H1 (cell line): ENCODE measurements around the gene SLC27A4. TPM values are rescaled to one million over a fixed set of nuclear protein-coding genes. Genes with fewer than 3 reads are reported as not detected.
A peak's percentile ranks its signal among the peaks of the same experiment; 100 is the strongest.

ENCODE experiments used
- CTCF ChIA-PET: fragments of 300-600 bp; sonication (Branson Sonifier 250); formaldehyde crosslinking; loops from one replicate; lab custom pipeline; 2021; ENCODE audit not compliant: partially characterized antibody; lab: Charles Lee
- POLR2A ChIA-PET: fragments of 300-600 bp; sonication (Branson Sonifier 250); formaldehyde crosslinking; loops from one replicate; lab custom pipeline; 2021; ENCODE audit warnings: inconsistent platforms; ENCODE audit not compliant: partially characterized antibody; lab: Charles Lee
- DNase-seq, 2 experiments: peaks; one replicate each; pipeline versions ENCODE4 v3.0.0 to v3.0.0-alpha.2; 2010 to 2022; ENCODE audit warnings: low spot score in 2 of 2, low read depth in 1 of 2, mixed read lengths in 1 of 2
- FAIRE-seq: peaks from 2 replicates; lab custom pipeline; 2011; peaks lifted over from hg19 to GRCh38; lab: Jason Lieb, UNC
- H2AFZ ChIP-seq: 2 replicates; pipeline ENCODE4 v1.8.1; 2012; ENCODE audit warnings: low read length, inconsistent platforms
- H2AK5ac ChIP-seq: 2 replicates; pipeline ENCODE4 v1.6.1; 2013; ENCODE audit warnings: low read depth, low read length
- H2BK120ac ChIP-seq: replicated peaks from 2 replicates; pipeline ENCODE3; 2013; ENCODE audit warnings: low read depth, low read length, inconsistent platforms
- H2BK12ac ChIP-seq: 2 replicates; pipeline ENCODE4 v1.6.1; 2013; ENCODE audit warnings: low read depth, low read length
- H2BK15ac ChIP-seq: 2 replicates; pipeline ENCODE4 v1.6.1; 2013; ENCODE audit warnings: low read length
- H2BK20ac ChIP-seq: 2 replicates; pipeline ENCODE4 v1.6.1; 2013; ENCODE audit warnings: low read length
- H2BK5ac ChIP-seq: 2 replicates; pipeline ENCODE4 v1.6.1; 2013; ENCODE audit warnings: low read depth, low read length
- H3K14ac ChIP-seq: 2 replicates; pipeline ENCODE4 v1.6.1; 2013; ENCODE audit warnings: inconsistent platforms; ENCODE audit not compliant: insufficient read length
- H3K18ac ChIP-seq: 2 replicates; pipeline ENCODE4 v1.6.1; 2013; ENCODE audit warnings: low read length; ENCODE audit errors: extremely low read depth
- H3K23ac ChIP-seq: 2 replicates; pipeline ENCODE4 v1.6.1; 2013; ENCODE audit warnings: inconsistent platforms; ENCODE audit not compliant: insufficient read length
- H3K23me2 ChIP-seq: 2 replicates; pipeline ENCODE4 v1.6.1; 2013; ENCODE audit warnings: low read depth, low read length
- H3K27ac ChIP-seq: 2 replicates; pipeline ENCODE4 v1.6.1; 2011; ENCODE audit warnings: low read depth, low read length, inconsistent platforms
- H3K27me3 ChIP-seq, 4 experiments: replicated peaks in 1 of 4; 1 replicate in 1 of 4; 2 replicates in 3 of 4; pipeline versions ENCODE4 v1.6.1 to v1.8.1; 2011 to 2013; ENCODE audit warnings: low read length in 3 of 4, mild to moderate bottlenecking in 3 of 4, inconsistent platforms in 2 of 4, mixed read lengths in 2 of 4, moderate library complexity in 1 of 4; ENCODE audit not compliant: control insufficient read depth in 3 of 4, insufficient read depth in 3 of 4; ENCODE audit errors: extremely low read depth in 1 of 4
- H3K36me3 ChIP-seq, 4 experiments: 2 replicates each; pipeline versions ENCODE4 v1.6.1 to v1.8.1; 2011 to 2013; ENCODE audit warnings: mild to moderate bottlenecking in 4 of 4, low read length in 3 of 4, moderate library complexity in 2 of 4, control low read depth in 1 of 4, inconsistent platforms in 1 of 4; ENCODE audit not compliant: insufficient read depth in 4 of 4, control insufficient read depth in 2 of 4
- H3K4ac ChIP-seq: replicated peaks from 2 replicates; pipeline ENCODE3; 2013; ENCODE audit warnings: low read length, low read depth, mixed read lengths, inconsistent platforms; ENCODE audit not compliant: insufficient read length
- H3K4me1 ChIP-seq, 4 experiments: replicated peaks in 1 of 4; 1 replicate in 1 of 4; 2 replicates in 3 of 4; pipeline versions ENCODE4 v1.6.1 to v1.8.1; 2011 to 2013; ENCODE audit warnings: low read length in 3 of 4, inconsistent platforms in 2 of 4, mixed read lengths in 1 of 4; ENCODE audit not compliant: insufficient read depth in 4 of 4, control insufficient read depth in 3 of 4
- H3K4me2 ChIP-seq, 2 experiments: 2 replicates each; pipeline versions ENCODE4 v1.6.1 to v1.8.1; 2011 to 2013; ENCODE audit warnings: low read depth in 2 of 2, low read length in 2 of 2, control low read depth in 1 of 2, inconsistent platforms in 1 of 2, mild to moderate bottlenecking in 1 of 2; ENCODE audit not compliant: insufficient read depth in 1 of 2
- H3K4me3 ChIP-seq, 4 experiments: fragments of 200-600, 300-600 bp in 1 of 4; sonication (generic), shearing (Covaris generic), sonication (Bioruptor Twin) in 1 of 4; 2 replicates each; pipeline versions ENCODE4 v1.5.1 to v1.8.1; 2011 to 2016; ENCODE audit warnings: low read length in 4 of 4, low read depth in 3 of 4, control low read depth in 2 of 4, inconsistent platforms in 2 of 4, mild to moderate bottlenecking in 2 of 4, mixed read lengths in 1 of 4, moderate library complexity in 1 of 4; ENCODE audit not compliant: insufficient read depth in 2 of 4; ENCODE audit errors: extremely low read depth in 1 of 4
- H3K56ac ChIP-seq: replicated peaks from 2 replicates; pipeline ENCODE3; 2013; ENCODE audit warnings: low read depth, mild to moderate bottlenecking, mixed read lengths, low read length, inconsistent platforms; ENCODE audit not compliant: insufficient read length
- H3K79me1 ChIP-seq: 2 replicates; pipeline ENCODE4 v1.6.1; 2013; ENCODE audit warnings: low read depth, low read length, control low read depth
- H3K79me2 ChIP-seq, 2 experiments: 2 replicates each; pipeline versions ENCODE4 v1.6.1 to v1.8.1; 2012 to 2013; ENCODE audit warnings: low read length in 2 of 2, mild to moderate bottlenecking in 2 of 2, inconsistent platforms in 1 of 2; ENCODE audit not compliant: insufficient read depth in 2 of 2, control insufficient read depth in 1 of 2
- H3K9ac ChIP-seq, 4 experiments: replicated peaks in 1 of 4; 1 replicate in 1 of 4; 2 replicates in 3 of 4; pipeline versions ENCODE4 v1.6.1 to v1.8.1; 2011 to 2013; ENCODE audit warnings: low read depth in 3 of 4, low read length in 3 of 4, control low read depth in 2 of 4, mild to moderate bottlenecking in 2 of 4, moderate library complexity in 2 of 4, inconsistent platforms in 1 of 4; ENCODE audit errors: extremely low read depth in 1 of 4
- H3K9me3 ChIP-seq, 2 experiments: 2 replicates each; pipeline versions ENCODE4 v1.6.1 to v1.8.1; 2012 to 2013; ENCODE audit warnings: mild to moderate bottlenecking in 2 of 2, moderate library complexity in 2 of 2, control low read depth in 1 of 2, inconsistent platforms in 1 of 2, low read depth in 1 of 2, low read length in 1 of 2, mixed read lengths in 1 of 2; ENCODE audit not compliant: insufficient read depth in 2 of 2
- H4K20me1 ChIP-seq, 2 experiments: replicated peaks in 1 of 2; 2 replicates each; pipeline versions ENCODE3 to v1.8.1; 2011 to 2013; ENCODE audit warnings: inconsistent platforms in 2 of 2, low read length in 2 of 2, mild to moderate bottlenecking in 1 of 2; ENCODE audit not compliant: insufficient read depth in 2 of 2, control insufficient read depth in 1 of 2
- H4K5ac ChIP-seq: 2 replicates; pipeline ENCODE4 v1.6.1; 2013; ENCODE audit warnings: low read length, low read depth, mixed read lengths, inconsistent platforms; ENCODE audit not compliant: insufficient read length
- H4K8ac ChIP-seq: 2 replicates; pipeline ENCODE4 v1.8.0; 2013; ENCODE audit warnings: mild to moderate bottlenecking, moderate library complexity, low read length, inconsistent platforms; ENCODE audit not compliant: insufficient read depth; ENCODE audit errors: extremely low read depth
- H4K91ac ChIP-seq: replicated peaks from 2 replicates; pipeline ENCODE3; 2013; ENCODE audit warnings: low read length, mixed read lengths, inconsistent platforms; ENCODE audit not compliant: insufficient read length
- ASH2L ChIP-seq: fragments of 200-600, 300-600 bp; sonication (generic); IDR thresholded peaks from one replicate; pipeline ENCODE4 v1.7.1; 2017; ENCODE audit warnings: low read length
- CBX8 ChIP-seq: fragments of 300-800, 300-1000 bp; sonication (generic); IDR thresholded peaks from 2 replicates; pipeline ENCODE4 v1.7.1; 2016; ENCODE audit warnings: low read depth, low read length, borderline replicate concordance
- CREB1 ChIP-seq: IDR thresholded peaks from 2 replicates; pipeline ENCODE4 v1.6.1; 2012; ENCODE audit warnings: inconsistent platforms
- EZH2 ChIP-seq: fragments of 200-600 bp; sonication (generic); IDR thresholded peaks from 2 replicates; pipeline ENCODE4 v1.7.1; 2012; ENCODE audit warnings: low read depth, mild to moderate bottlenecking, moderate library complexity, low read length, inconsistent platforms; ENCODE audit not compliant: severe bottlenecking
- KDM4A ChIP-seq: IDR thresholded peaks from one replicate; pipeline ENCODE4 v1.7.1; 2012; ENCODE audit warnings: low read depth, mild to moderate bottlenecking, moderate library complexity, low read length, inconsistent platforms; ENCODE audit not compliant: severe bottlenecking
- NRF1 ChIP-seq: IDR thresholded peaks from 2 replicates; pipeline ENCODE4 v1.6.1; 2011; ENCODE audit warnings: mild to moderate bottlenecking, low read depth, low read length, improper control_type of control experiment
- RNF2 ChIP-seq: fragments of 200-900, 300-1000 bp; sonication (generic); IDR thresholded peaks from 2 replicates; pipeline ENCODE4 v1.7.1; 2016; ENCODE audit warnings: borderline replicate concordance, low read depth, mild to moderate bottlenecking, antibody characterized with exemption, low read length; ENCODE audit not compliant: poor library complexity, severe bottlenecking; ENCODE audit errors: missing control alignments
- SUZ12 ChIP-seq: fragments of 200-600 bp; sonication (generic); IDR thresholded peaks from 2 replicates; pipeline ENCODE4 v1.6.1; 2012; ENCODE audit warnings: mild to moderate bottlenecking, inconsistent platforms, low read length, moderate library complexity, mixed read lengths
- WGBS, 2 experiments: shearing (Covaris generic) in 1 of 2; methylation state at CpG; one replicate each; pipeline versions ENCODE4 v1.1.6 to v1.1.7; 2013 to 2015; ENCODE audit warnings: low lambda C conversion rate in 2 of 2, mixed read lengths in 2 of 2, inconsistent platforms in 1 of 2, low coverage in 1 of 2, missing lambda C conversion rate in 1 of 2; ENCODE audit not compliant: insufficient replicate concordance in 2 of 2, insufficient coverage in 1 of 2, insufficient read length in 1 of 2; ENCODE audit errors: extremely low coverage in 1 of 2, missing lambda C conversion rate in 1 of 2; 5-methylcytosine and 5-hydroxymethylcytosine counted together
- polyA plus RNA-seq, 7 experiments: library from polyadenylated mRNA; depleted of rRNA in 3 of 7; stranded (reverse) in 5 of 7; unstranded in 2 of 7; fragments of >200 nt in 5 of 7; fragments of 200-250 nt in 2 of 7; gene quantifications; 1 replicate in 5 of 7; 2 replicates in 1 of 7; 4 replicates in 1 of 7; pipeline versions ENCODE4 v1.2.1 to v1.2.3, GENCODE V29; 2011 to 2013; ENCODE audit warnings: missing spikeins in 2 of 7, mixed read lengths in 2 of 7
- total RNA-seq: library from RNA; stranded (reverse); fragmentation: NEBNext Ultra II Directional; extraction: Animal tissue kit (Norgen Biotek cat#: 25700); gene quantifications from 2 replicates; pipeline ENCODE4 v1.2.1, GENCODE V29; 2021
- TF ChIP-seq, protein P1 (sequence below): IDR thresholded peaks from 2 replicates; pipeline ENCODE4 v1.6.1; 2011; ENCODE audit warnings: low read length, improper control_type of control experiment

Gene SLC27A4
- total and polyA plus RNA-seq, 2 of the 8 experiments (the other 6 are each of a cell fraction or from before 2014, with no cell fraction given), result 14.9 to 20.5 TPM

DNA sequence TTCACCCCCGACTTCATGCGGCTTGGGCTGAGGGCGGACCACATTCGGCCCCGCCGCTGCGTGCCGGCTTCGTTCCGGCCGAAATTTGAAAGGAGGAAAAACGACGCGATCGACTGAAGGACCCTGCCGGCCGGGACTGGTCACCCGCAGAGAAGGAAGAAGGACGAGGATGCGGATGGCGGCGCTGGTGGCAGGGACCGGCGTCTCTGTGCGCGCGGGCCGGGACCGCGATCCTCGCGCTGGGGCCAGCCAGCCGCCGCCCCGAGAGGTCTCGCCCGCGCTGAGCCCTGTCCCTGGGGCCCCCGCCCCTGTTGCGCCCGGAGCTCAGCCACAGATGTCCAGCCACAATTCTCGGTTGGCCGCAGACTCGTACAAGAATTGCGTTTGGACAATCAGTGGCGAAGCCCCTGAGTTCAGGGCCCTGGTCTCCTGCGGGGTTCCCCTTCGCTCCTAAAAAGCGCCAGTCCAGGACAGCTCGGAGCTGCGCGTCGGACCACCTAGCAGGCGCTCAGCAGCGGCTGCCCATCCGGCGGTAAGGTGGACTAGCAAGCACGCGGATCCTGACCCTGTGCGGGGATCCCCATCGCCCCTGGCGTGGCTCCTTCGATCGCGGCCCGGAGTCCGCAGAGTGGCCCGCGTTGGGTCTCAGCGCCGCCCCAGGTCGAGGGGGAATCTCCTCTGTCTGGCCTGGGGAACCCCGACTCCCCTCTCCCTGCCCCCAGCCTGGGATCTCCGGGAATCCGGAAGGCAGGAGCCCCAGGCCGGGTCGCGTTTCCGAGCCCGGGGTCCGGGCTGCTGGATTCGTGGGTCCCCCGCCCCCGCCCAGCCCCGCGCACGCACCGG lies 52.2 kb downstream of the SLC27A4 start:
- Histone ChIP-seq H3K14ac (no peak overlapping the region), H3K56ac (peak overlapping the region; percentile 13), H3K9me3 (no peaks in the 10 kb centered on the region), H2AK5ac (0 out of 2 replicates have a peak overlapping the region, but pooled peaks have one; percentile 24), H3K23ac (no peak overlapping the region), H3K36me3 (peaks cover 0 to 21% (median 9%) of the 10 kb centered on the region in 4 experiments; a peak in 6 of 8 replicates), H4K91ac (no peak overlapping the region), H3K79me1 (no peaks in the 10 kb centered on the region), H2BK20ac (no peak overlapping the region), H3K79me2 (no peaks in the 10 kb centered on the region), H3K4ac (no peak overlapping the region), H4K8ac (peak overlapping the region; percentile 28; the same call in 1 of the 2 replicates), H4K20me1 (peaks cover 22 to 48% of the 10 kb centered on the region in 2 experiments), H3K27ac (no peak overlapping the region), H3K27me3 (peaks cover 83 to 100% (median 97%) of the 10 kb centered on the region in 4 experiments), H2AFZ (no peak overlapping the region), H3K18ac (peak overlapping the region; percentile 48; the same call in 1 of the 2 replicates), H2BK5ac (no peak overlapping the region), H3K9ac (peak overlapping the region in 1 of 4 experiments; percentile 24; a peak in 1 of 7 replicates), H2BK15ac (no peak overlapping the region), H2BK12ac (no peak overlapping the region), H3K4me3 (peak overlapping the region; percentile 8 to 54 (median 40); a peak in 7 of 8 replicates), H2BK120ac (no peak overlapping the region), H3K4me1 (peaks cover 9 to 49% (median 43%) of the 10 kb centered on the region in 4 experiments), H3K4me2 (peak overlapping the region; percentile 76 to 85), H3K23me2 (peaks cover 4% of the 10 kb centered on the region), H4K5ac (no peak overlapping the region)
- no peak for FAIRE-seq
- DNase-seq, result peak in 1 of 2 experiments; percentile 76
- 5% methylated on average over 51 of the region's 88 CpGs; no CpG with 5 or more reads in 1 of the 2 experiments for WGBS, 2 experiments
- CTCF ChIA-PET, result interaction anchor here (0.9 to 21.9 kb wide), 9 partner anchors 8 to 51 kb away, joined by 3 to 323 read pairs (median 6); partner anchors contain the start of gene URM1
- POLR2A ChIA-PET, result interaction anchor here (1.4 to 13.1 kb wide), 5 partner anchors 9 to 30 kb away, joined by 4 to 92 read pairs (median 11); partner anchors contain the start of gene URM1
- TF ChIP-seq NRF1 (no peak), CBX8 (peak; percentile 63; the same call in 1 of the 2 replicates), RNF2 (peak; percentile 63), KDM4A (peak; percentile 57), EZH2 (peak; percentile 99), SUZ12 (peak; percentile 93), CREB1 (no peak), ASH2L (peak; percentile 30)
- TF ChIP-seq, protein P1, sequence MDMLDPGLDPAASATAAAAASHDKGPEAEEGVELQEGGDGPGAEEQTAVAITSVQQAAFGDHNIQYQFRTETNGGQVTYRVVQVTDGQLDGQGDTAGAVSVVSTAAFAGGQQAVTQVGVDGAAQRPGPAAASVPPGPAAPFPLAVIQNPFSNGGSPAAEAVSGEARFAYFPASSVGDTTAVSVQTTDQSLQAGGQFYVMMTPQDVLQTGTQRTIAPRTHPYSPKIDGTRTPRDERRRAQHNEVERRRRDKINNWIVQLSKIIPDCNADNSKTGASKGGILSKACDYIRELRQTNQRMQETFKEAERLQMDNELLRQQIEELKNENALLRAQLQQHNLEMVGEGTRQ, result no peak
